AG04450 (cell line): Measurements from ENCODE around the gene LGALS14. TPM values are rescaled to one million over a fixed set of nuclear protein-coding genes. Genes with fewer than 3 reads are reported as not detected.

Experiments
- CTCF ChIA-PET: fragments of 300-600, 350-600 bp; formaldehyde crosslinking; extraction: SDS; loops from one replicate; lab custom pipeline; 2022; ENCODE audit warnings: antibody characterized with exemption, inconsistent platforms; lab: Charles Lee
- POLR2A ChIA-PET: fragments of 350-600 bp; formaldehyde crosslinking; extraction: SDS; loops from one replicate; lab custom pipeline; 2021; ENCODE audit warnings: antibody characterized with exemption, inconsistent platforms; lab: Yijun Ruan, JAX
- DNase-seq: peaks from one replicate; pipeline ENCODE4 v3.0.0-alpha.2; 2011; ENCODE audit warnings: low read depth, low spot score
- H3K27ac ChIP-seq: one replicate; pipeline ENCODE4 v1.5.1; 2012; ENCODE audit warnings: low read depth, low read length, control low read depth
- H3K27me3 ChIP-seq: one replicate; pipeline ENCODE4 v1.6.0; 2012; ENCODE audit warnings: low read length; ENCODE audit not compliant: control insufficient read depth, insufficient read depth
- H3K4me3 ChIP-seq: 2 replicates; pipeline ENCODE4 v1.5.1; 2011; ENCODE audit warnings: mild to moderate bottlenecking, low read depth, low read length, control low read depth
- H3K9me3 ChIP-seq: 2 replicates; pipeline ENCODE4 v1.5.1; 2012; ENCODE audit warnings: low read length; ENCODE audit not compliant: control insufficient read depth, insufficient read depth
- CTCF ChIP-seq: IDR thresholded peaks from 2 replicates; pipeline ENCODE4 v1.5.1; 2011; ENCODE audit warnings: low read depth, low read length, control low read depth, inconsistent platforms
- polyA plus RNA-seq: library from polyadenylated mRNA; depleted of rRNA; stranded (reverse); fragments of >200 nt; gene quantifications from 2 replicates; pipeline ENCODE4 v1.2.3, GENCODE V29; 2011

The LGALS14 gene
- polyA plus RNA-seq, 1 experiment = not detected

GRCh38 chr19:39736088-39736487 is 31.8 kb downstream of the LGALS14 start:
- CTCF ChIA-PET = no interaction called here
- POLR2A ChIA-PET = no interaction called here
- no peak for DNase-seq

GRCh38 chr19:39737351-39737750 is 33.1 kb downstream of the LGALS14 start:
- no peak for TF ChIP-seq CTCF
- H3K9me3 ChIP-seq = no peaks in the 10 kb centered on the region
- H3K27ac ChIP-seq = no peak overlapping the region
- ChIA-PET CTCF (no interaction called here), POLR2A (no interaction called here)
- no peak for DNase-seq
- no peak overlapping the region for H3K4me3 ChIP-seq
- no peaks in the 10 kb centered on the region for H3K27me3 ChIP-seq

More at GRCh38 chr19:39736088-39736487, 31.8 kb downstream of the LGALS14 start:
- no peak for TF ChIP-seq CTCF
- H3K9me3 ChIP-seq = no peaks in the 10 kb centered on the region
- no peak overlapping the region for H3K27ac ChIP-seq
- H3K27me3 ChIP-seq = no peaks in the 10 kb centered on the region
- no peak overlapping the region for H3K4me3 ChIP-seq

GRCh38 chr19:39737891-39738290 is 33.6 kb downstream of the LGALS14 start, which contains the start of gene CLC:
Gene CLC (minus strand): TSS chr19:39738029. CDS start chr19:39737952, 77 bp downstream.
- no peak for DNase-seq
- Histone ChIP-seq H3K4me3 (no peak within 1 kb of the TSS), H3K9me3 (no peaks in the 10 kb centered on the region), H3K27me3 (no peaks in the 10 kb centered on the region), H3K27ac (no peak within 1 kb of the TSS)
- CTCF ChIA-PET = no interaction called here
- TF ChIP-seq CTCF = no peak
- POLR2A ChIA-PET = no interaction called here

GRCh38 chr19:39738814-39739213 is 34.5 kb downstream of the LGALS14 start:
- no peaks in the 10 kb centered on the region for H3K27me3 ChIP-seq
- ChIA-PET CTCF (interaction anchor here (1.3 kb wide), 1 partner anchor 28 kb away, joined by 4 read pairs; no protein-coding TSS in a partner anchor), POLR2A (no interaction called here)
- H3K27ac ChIP-seq = no peak overlapping the region
- TF ChIP-seq CTCF = no peak
- no peaks in the 10 kb centered on the region for H3K9me3 ChIP-seq
- DNase-seq = no peak
- no peak overlapping the region for H3K4me3 ChIP-seq

- ChIA-PET CTCF (no interaction called here), POLR2A (no interaction called here)
These were observed 36.1 kb downstream of the LGALS14 start for GRCh38 chr19:39740395-39740794.

More at GRCh38 chr19:39740395-39740794, 36.1 kb downstream of the LGALS14 start:
- H3K9me3 ChIP-seq = no peaks in the 10 kb centered on the region
- no peak for TF ChIP-seq CTCF
- H3K27ac ChIP-seq = no peak overlapping the region
- no peaks in the 10 kb centered on the region for H3K27me3 ChIP-seq
- no peak overlapping the region for H3K4me3 ChIP-seq
- no peak for DNase-seq
